GM12801 (cell line): ENCODE data around the gene PCDH9.

Source experiments
- CTCF ChIP-seq: IDR thresholded peaks from one replicate; pipeline ENCODE4 v1.5.1; 2011; ENCODE audit warnings: control low read depth; ENCODE audit not compliant: insufficient read length; ENCODE audit errors: extremely low read depth

PCDH9 gene

DNA sequence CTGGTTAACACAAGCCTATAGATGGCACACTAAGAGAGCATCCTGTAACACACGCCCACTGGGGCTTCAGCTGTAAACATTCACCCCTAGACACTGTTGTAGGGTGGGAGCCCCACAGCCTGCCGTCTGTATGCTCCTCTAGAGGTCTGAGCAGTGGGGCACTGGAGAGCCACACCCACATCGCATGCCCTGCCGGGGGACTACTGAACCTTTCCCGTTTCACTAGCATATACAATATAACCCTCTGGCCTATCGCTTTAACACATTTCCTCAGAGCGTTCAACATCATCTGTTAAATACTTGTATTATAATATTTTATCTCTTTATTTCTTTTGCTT, 73.4 kb downstream of the PCDH9 start:
- no peak for TF ChIP-seq CTCF

DNA sequence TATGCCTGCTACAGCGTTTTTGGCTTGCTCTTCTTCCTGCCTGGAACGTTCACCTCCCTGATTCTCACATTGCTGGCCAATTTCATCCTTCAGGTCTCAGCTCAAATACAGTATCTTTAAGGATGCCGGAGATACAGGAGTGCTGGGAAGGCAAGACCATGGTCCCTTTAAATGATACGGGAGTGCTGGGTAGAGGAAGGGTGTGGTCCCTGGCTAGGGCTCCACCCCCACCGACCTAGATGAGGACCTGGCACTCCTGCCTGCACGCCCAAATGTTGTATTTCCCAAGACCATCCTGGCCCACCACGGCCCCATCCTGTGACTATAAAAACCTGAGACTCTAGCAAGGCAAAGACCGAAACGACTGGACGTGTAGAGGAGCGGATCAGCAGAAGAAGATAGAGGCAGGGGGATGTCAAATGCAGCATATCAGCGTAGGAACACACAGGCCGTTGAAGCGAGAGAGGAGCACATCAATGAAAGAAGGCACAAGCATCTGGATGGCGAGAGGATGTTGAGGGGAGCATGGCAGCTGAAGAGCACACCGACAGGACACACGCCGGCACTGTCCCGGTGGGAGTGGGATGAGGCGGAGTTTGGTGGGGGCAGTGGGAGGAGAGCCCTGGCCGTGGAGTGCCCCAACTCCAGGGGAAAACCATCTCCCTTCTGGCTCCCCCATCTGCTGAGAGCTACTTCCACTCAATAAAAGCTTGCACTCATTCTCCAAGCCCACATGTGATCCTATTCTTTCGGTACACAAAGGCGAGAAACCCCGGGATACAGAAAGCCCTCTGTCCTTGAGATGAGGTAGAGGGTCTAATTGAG, 74.0 kb downstream of the PCDH9 start:
- no peak for TF ChIP-seq CTCF

- no peak for TF ChIP-seq CTCF
Observed at GRCh38 chr13:67152085-67152484, 78.1 kb downstream of the PCDH9 start.

GRCh38 chr13:67151652-67152051, 78.5 kb downstream of the PCDH9 start:
- TF ChIP-seq CTCF: no peak

DNA sequence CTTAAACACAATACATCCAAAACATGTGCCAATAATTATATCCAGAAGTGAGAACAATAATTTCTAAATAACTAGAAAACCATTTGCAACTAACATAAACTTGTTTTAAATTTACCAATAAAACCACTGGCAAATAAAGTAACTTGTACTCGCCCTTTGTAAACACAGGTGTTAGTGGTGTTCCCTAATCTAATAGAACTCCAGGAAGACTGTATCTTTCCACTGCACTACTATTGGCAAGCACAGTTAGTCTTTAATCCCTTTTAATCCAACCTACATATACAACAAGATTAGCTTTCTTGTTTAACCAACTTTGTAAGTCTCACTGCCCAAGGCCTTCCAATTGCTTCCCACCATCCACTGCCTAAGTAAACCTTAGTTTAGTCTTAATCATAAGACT, 79.5 kb downstream of the PCDH9 start:
- no peak for TF ChIP-seq CTCF

DNA sequence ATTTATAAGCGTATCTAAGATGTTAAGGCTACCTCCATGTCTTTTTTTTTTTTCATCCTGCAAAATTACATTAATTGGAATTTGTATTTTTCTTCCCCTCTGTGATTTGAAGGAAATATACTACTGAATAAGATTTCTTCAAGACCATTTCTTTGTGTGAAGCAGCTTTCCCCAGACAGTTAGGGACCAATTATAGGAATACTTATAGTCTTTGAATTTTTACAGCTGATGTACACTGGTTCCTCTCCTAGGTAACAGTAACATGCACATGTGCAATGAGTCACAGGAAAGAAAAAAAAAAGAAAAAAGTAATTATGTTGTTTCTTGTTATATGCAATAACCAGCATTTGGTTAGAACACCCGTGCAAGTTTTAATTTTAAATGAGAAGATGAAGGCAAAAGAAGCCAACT, 82.0 kb downstream of the PCDH9 start:
- TF ChIP-seq CTCF: no peak

- TF ChIP-seq CTCF: no peak
Observed at GRCh38 chr13:67147342-67148133, 82.6 kb downstream of the PCDH9 start.
